Stimulated activated CD8-positive, alpha-beta memory T cell treated with anti-CD3 and anti-CD28 coated beads, Interleukin-12 subunit alpha, Interleukin-12 subunit beta, amount 100 ng/mL, for 4 hours (primary cell): ENCODE results near the gene FXYD7.
A peak's percentile ranks its signal among the peaks of the same experiment; 100 is the strongest.

ENCODE experiments used
- DNase-seq: peaks from one replicate; pipeline ENCODE4 v3.0.0-alpha.2; 2020; ENCODE audit warnings: low read depth

The FXYD7 gene

GRCh38 chr19:35110974-35111373 lies 32.1 kb upstream of the FXYD7 start:
- no peak for DNase-seq

- DNase-seq = no peak
These were observed 29.9 kb upstream of the FXYD7 start for GRCh38 chr19:35112995-35113688.

GRCh38 chr19:35114353-35115176 lies 28.5 kb upstream of the FXYD7 start:
- peak; percentile 45 for DNase-seq

GRCh38 chr19:35115177-35115951 lies 27.7 kb upstream of the FXYD7 start, which contains the start of gene FXYD3:
Gene FXYD3, plus strand, starts transcription at chr19:35115823. Its CDS starts 3,554 bp downstream, at chr19:35119377.
- no peak for DNase-seq

GRCh38 chr19:35116072-35116801 lies 26.8 kb upstream of the FXYD7 start:
- DNase-seq = no peak

GRCh38 chr19:35117116-35117515 lies 25.9 kb upstream of the FXYD7 start:
- no peak for DNase-seq

- DNase-seq = no peak
These were observed 25.3 kb upstream of the FXYD7 start for GRCh38 chr19:35117799-35118198.

GRCh38 chr19:35118268-35119020 lies 24.6 kb upstream of the FXYD7 start:
- no peak for DNase-seq

- DNase-seq = no peak
These were observed 24.0 kb upstream of the FXYD7 start for GRCh38 chr19:35119091-35119490.

- no peak for DNase-seq
These were observed 23.4 kb upstream of the FXYD7 start for GRCh38 chr19:35119578-35120155.

GRCh38 chr19:35120492-35120891 lies 22.6 kb upstream of the FXYD7 start:
- no peak for DNase-seq

GRCh38 chr19:35120898-35121297 lies 22.2 kb upstream of the FXYD7 start:
- no peak for DNase-seq

GRCh38 chr19:35122687-35123551 lies 20.1 kb upstream of the FXYD7 start:
- DNase-seq = no peak

GRCh38 chr19:35123573-35123972 lies 19.5 kb upstream of the FXYD7 start:
- DNase-seq = no peak

GRCh38 chr19:35124098-35125060 lies 18.7 kb upstream of the FXYD7 start:
- DNase-seq = peak; percentile 76

GRCh38 chr19:35125270-35125717 lies 17.8 kb upstream of the FXYD7 start:
- no peak for DNase-seq

- DNase-seq = no peak
These were observed 17.1 kb upstream of the FXYD7 start for GRCh38 chr19:35125749-35126623.

- no peak for DNase-seq
These were observed 16.5 kb upstream of the FXYD7 start for GRCh38 chr19:35126624-35126959.
